GM19468 (cell line): Measurements from ENCODE around the gene ADARB2.

ENCODE experiments used
- ATAC-seq: cut with Tn5 transposase; IDR thresholded peaks from one replicate; pipeline ENCODE4 v1.9.1; 2021; ENCODE audit warnings: mild to moderate bottlenecking, moderate library complexity, moderate number of reproducible peaks; ENCODE audit not compliant: unreplicated experiment; ENCODE audit errors: extremely low read depth

The ADARB2 gene

DNA sequence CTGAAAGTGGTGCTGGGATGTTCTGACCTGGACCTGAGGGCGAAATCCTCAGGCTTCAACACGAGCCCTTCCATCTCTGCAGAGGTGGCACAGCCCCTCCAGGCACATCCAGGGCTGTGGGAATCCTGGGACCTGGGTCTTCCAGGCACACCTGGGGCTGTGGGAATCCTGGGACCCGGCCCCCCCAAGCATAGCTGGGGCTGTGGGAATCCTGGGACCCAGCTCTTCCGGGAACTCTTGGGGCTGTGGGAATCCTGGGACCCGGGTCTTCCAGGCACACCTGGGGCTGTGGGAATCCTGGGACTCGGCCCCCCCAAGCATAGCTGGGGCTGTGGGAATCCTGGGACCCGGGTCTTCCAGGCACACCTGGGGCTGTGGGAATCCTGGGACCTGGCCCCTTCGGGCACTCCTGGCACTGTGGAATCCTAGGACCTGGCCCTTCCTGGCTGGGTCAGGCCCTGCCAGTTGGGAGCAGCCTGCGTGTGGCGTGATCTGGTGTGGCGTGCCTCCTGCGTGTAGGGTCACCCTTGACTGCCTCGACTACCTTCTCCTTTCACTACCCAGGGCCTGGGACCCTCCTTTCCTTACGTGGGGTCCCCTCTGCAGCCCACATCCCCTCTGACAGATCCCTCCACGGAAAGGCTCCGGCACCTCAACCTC lies 557.1 kb downstream of the ADARB2 start:
- ATAC-seq: no peak

- ATAC-seq: no peak
Measured at GRCh38 chr10:1179346-1180070, 557.8 kb downstream of the ADARB2 start.

- no peak for ATAC-seq
Measured at GRCh38 chr10:1178506-1178905, 558.8 kb downstream of the ADARB2 start.

DNA sequence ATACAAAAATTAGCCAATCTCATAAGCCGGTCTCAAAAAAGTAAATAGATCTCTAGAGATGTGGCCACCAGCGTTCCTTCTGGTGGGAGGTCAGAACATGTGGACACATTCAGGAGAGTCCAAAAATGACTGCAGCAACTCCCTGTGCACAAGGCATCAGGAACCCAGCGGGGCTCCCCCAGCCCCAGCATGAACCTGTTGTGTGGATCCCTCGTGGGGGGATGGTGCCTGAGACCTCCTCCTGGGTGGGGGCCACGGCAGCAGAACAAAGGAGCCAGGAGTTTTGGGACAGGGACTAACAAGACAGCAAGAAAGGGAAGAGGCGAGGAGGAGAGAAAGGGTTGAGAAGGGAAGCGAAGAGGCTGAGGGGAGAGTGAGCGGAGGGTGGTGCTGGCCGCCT lies 559.4 kb downstream of the ADARB2 start:
- no peak for ATAC-seq

- ATAC-seq: no peak
Measured at GRCh38 chr10:1175956-1176565, 561.3 kb downstream of the ADARB2 start.

- ATAC-seq: no peak
Measured at GRCh38 chr10:1174022-1174421, 563.3 kb downstream of the ADARB2 start.

GRCh38 chr10:1173091-1173490 lies 564.2 kb downstream of the ADARB2 start:
- ATAC-seq: no peak

GRCh38 chr10:1172256-1172984 lies 564.9 kb downstream of the ADARB2 start:
- no peak for ATAC-seq

DNA sequence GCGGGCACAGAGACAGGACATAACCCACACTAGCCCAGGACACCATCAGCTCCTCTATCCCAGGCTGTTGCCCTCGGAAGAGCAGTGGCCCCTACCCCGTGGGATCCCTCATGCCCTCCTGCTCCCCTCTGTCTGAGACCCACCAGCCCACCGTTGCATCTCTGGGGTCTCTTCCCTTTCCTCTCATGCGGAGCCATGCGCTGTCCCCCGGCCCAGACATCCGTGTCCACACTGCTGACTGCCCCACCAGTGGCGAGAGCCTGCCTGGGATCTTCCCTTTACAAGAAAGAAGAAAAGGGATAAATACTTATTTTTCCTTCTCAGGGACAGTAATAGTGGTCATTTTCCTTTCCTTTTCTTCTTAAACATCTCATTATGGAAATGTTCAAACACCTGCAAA lies 565.7 kb downstream of the ADARB2 start:
- no peak for ATAC-seq

DNA sequence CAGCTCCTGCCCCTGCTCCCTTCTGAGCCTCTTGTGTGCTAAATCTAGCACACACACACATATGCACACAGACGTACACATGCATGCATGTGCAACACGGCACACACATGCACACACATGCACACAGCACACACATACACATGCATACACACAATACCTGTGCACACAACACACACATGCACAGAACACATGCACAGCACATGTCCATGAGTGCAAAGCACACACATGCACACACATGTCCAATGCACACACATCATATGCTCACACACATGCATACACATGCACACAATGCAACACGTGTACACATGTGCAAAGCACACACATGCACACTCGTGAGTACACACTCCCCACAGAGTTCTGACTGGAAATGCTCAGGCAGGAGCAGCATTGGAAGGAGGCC lies 566.1 kb downstream of the ADARB2 start:
- no peak for ATAC-seq

DNA sequence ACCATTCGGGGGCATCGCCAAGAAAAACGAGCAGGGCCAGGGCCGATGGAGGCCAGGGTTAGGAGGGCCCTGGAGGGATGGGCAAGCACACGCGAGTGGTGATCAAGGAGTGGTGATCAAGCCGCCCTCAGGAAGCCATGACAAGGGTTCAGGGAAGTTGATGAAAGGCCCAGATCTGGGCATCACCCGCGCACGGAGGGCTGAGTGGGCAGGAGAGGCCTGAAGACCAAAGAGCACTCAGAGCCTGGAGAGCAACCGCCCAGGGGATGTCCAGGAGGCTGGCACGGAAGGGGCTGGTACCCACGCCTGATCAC lies 566.5 kb downstream of the ADARB2 start:
- ATAC-seq: no peak

DNA sequence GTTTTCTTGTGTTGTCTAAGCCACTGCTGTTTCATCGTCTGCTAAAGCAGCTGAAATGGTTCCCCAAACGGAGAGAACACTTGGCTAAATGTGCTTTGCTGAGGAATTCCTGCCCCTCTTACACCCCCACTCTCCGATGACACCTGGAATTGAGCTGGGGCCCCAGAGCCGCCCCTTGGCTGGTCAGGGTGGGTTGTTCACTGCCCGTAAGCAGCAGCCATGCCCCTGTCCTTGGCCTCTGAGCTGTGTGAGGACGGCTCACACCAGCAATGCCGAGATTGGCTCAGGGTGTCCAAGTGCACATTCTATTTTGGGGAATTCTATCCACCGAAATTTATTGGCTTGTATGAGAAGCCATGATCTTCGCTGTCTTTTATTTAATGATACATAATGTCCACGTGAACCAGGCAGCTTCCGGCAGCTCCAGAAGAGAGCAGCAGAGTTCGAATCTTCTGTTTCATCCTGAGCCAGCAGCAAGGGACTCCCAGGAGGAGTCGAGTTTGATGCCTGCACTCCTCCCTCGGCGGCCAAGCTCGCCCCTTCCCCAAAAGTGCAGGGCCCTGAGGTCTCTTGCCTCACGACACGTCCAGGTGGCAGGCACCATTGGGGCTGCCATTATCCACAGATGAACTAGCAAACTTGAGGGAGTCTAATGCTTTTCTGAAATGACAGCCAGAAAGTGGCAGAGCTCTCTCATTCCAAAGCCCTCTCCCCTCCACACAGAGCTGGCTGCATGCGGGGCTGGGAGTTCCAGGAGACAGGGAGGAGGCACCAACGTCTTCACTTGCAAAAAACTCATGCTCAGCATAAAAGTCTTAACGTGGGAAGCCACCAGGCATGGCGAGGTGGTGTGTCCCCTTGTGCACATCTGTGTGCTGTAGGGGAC lies 567.1 kb downstream of the ADARB2 start:
- no peak for ATAC-seq

DNA sequence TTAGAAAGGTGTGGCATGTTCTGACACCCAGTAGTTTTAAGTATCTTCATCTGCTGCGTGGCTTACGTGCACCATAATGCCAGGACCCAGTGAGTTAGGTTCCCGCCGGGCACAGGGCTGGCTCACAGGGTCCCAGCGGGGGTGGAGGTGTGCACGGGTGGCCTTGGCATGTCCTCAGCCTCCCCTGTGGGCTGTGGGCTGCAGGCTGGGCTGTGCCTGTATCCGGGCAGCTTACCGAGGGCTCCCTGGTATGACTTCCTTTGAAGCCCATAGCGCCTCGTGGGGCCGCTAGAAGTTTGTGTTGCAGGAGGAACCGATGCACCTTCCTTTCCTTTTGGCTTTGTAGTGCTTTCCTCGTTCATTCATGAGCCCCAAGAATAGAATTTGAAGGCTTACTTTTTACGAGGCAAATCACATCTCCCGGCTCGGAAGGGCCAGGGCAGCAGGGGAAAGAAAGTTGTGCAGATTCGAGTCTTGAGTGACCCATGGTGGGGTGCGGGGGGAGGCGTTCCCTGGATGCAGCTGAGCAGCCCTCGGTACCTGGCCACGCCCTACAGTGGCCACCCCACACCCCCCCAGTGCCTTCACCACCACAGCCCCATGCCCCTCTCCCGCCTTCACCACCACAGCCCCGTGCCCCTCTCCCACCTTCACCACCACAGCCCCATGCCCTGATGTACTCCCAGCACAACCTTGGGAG lies 568.0 kb downstream of the ADARB2 start:
- ATAC-seq: no peak

DNA sequence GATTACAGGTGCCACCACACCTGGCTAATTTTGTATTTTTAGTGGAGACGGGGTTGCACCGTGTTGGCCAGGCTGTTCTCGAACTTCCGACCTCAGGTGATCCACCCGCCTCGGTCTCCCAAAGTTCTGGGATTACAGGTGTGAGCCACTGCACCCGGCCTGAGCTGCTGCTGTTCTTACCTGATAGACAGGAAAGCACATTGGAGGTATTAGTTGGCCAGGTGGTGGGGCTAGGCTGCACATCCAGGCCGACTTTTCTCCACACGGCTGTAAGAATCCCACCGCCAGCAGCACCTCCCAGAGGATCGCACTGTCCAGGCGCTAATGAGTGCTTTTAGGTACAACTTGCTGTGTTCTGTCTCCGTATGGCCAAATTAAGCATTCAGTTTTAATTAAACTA lies 568.6 kb downstream of the ADARB2 start:
- no peak for ATAC-seq

GRCh38 chr10:1166828-1167275 lies 570.5 kb downstream of the ADARB2 start:
- ATAC-seq: no peak

DNA sequence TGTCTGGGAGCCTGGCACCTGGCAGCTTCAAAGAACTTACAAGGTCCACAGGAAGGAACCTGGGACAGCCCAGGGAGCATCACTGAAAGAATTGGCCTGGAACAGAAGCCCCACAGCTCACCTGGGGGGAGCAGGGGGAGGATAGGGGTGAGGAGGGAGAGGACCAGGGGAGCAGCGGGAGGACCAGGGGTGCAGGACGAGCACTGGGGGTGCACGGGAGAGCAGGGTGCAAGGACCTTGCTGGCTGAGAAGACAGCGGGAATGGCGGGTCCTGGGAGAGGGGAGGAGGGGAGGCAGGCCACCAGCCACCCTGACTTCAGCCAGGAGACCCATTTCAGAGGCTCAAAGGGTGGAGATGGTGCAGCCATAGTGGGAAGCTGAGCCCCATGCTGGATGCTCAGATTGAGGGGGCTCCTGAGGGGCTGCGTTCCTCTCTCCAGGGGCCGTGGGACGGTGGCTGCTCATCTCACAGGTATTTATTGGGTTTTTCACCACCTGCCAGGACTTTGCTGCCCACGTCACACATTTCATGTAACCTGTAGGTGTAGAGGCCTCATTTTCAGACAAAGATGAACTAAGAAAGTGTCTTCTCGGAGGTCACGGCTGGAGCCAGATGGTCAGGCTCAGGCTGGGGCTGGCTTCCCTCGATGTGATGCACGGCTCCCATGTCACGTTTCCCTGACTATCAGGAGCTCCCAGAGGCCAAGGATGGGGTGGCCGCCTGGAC lies 571.1 kb downstream of the ADARB2 start:
- ATAC-seq: no peak

GRCh38 chr10:1163831-1164230 lies 573.5 kb downstream of the ADARB2 start:
- no peak for ATAC-seq

GRCh38 chr10:1163204-1163660 lies 574.1 kb downstream of the ADARB2 start:
- no peak for ATAC-seq
